Measurements from ENCODE around the gene CTTNBP2.

- no peak for TF ChIP-seq POLR2AphosphoS5 (IDR thresholded peaks at IDR 0.05; ENCODE audit: low read depth)
- TF ChIP-seq CTCF (IDR thresholded peaks at IDR 0.05; ENCODE audit: insufficient read depth, low read length) = no peak
- TF ChIP-seq GABPA (IDR thresholded peaks at IDR 0.05; ENCODE audit: low read depth) = no peak
- TF ChIP-seq REST (IDR thresholded peaks at IDR 0.05; ENCODE audit: insufficient replicate concordance, low read depth) = no peak
Measured at GRCh38 chr7:117835016-117835664, 38.1 kb downstream of the CTTNBP2 start.
